Psoas muscle (tissue), 8 donors: ENCODE data around the gene SLC15A1. TPM values are rescaled to one million over a fixed set of nuclear protein-coding genes. Genes with fewer than 3 reads are reported as not detected.

Experiments
- ATAC-seq, 4 donors: fragments of 200-7000 bp; cut with Tn5 transposase; one replicate each; pipeline ENCODE4 v1.9.1; 2020; ENCODE audit warnings: moderate library complexity in 3 of 4, mild to moderate bottlenecking in 2 of 4
- DNase-seq, 2 donors: peaks; one replicate each; pipeline ENCODE4 v3.0.0-alpha.2; 2020
- H3K27ac ChIP-seq: fragments of 200-600 bp; one replicate; pipeline ENCODE4 v1.8.0; 2022
- H3K27me3 ChIP-seq, 3 donors: fragments of 200-600 bp in 1 of 3; one replicate each; pipeline versions ENCODE4 v1.6.1 to v1.8.0; 2013 to 2022; ENCODE audit warnings: low read length in 2 of 3, mild to moderate bottlenecking in 2 of 3, moderate library complexity in 1 of 3; ENCODE audit not compliant: insufficient read depth in 3 of 3
- H3K36me3 ChIP-seq, 2 donors: fragments of 200-600 bp in 1 of 2; one replicate each; pipeline versions ENCODE4 v1.6.1 to v1.8.0; 2013 to 2022; ENCODE audit warnings: low read depth in 1 of 2, mild to moderate bottlenecking in 1 of 2, moderate library complexity in 1 of 2; ENCODE audit not compliant: insufficient read depth in 1 of 2
- H3K4me1 ChIP-seq: fragments of 200-600 bp; one replicate; pipeline ENCODE4 v1.8.0; 2022
- H3K4me3 ChIP-seq: fragments of 200-600 bp; one replicate; pipeline ENCODE4 v1.8.0; 2022; ENCODE audit warnings: mild to moderate bottlenecking
- H3K9me3 ChIP-seq: fragments of 200-600 bp; one replicate; pipeline ENCODE4 v1.8.0; 2022
- WGBS, 3 donors: extraction: QIAGEN DNeasy Blood & Tissue Kit; methylation state at CpG; one replicate each; pipeline versions ENCODE4 v1.1.6 to v1.1.7; 2013; 5-methylcytosine and 5-hydroxymethylcytosine counted together
- intact Hi-C, 2 donors: fragments of 100-400 bp; cut with DNase I; formaldehyde crosslinking; loops; one replicate each; pipeline versions ENCODE4 v1.11.0 to v1.14.2; 2022
- polyA plus RNA-seq, 3 donors: library from polyadenylated mRNA; stranded (reverse); fragments of 200-250 nt; gene quantifications; one replicate each; pipeline ENCODE4 v1.2.3, GENCODE V29; 2013
- total RNA-seq, 4 donors: library from RNA; stranded (reverse); fragmentation: NEBNext Ultra II Directional in 2 of 4; extraction: Animal tissue kit (Norgen Biotek cat#: 25700) in 2 of 4; gene quantifications; one replicate each; pipeline versions ENCODE4 v1.2.1 to v1.2.4, GENCODE V29; 2021 to 2023
- TF ChIP-seq, protein P1 (sequence below): fragments of 200-600 bp; IDR thresholded peaks from one replicate; pipeline ENCODE4 v1.8.0; 2022; ENCODE audit warnings: antibody characterized with exemption
- donor health status: healthy with polysubstance abuse.
- donor health status: DM: no; HTN: no; CAD: no; lungs with moderate emphysema.
- donor health status: Bipolar disorder and iron deficiency.
- donor health status: healthy.
- donor health status: DM: yes; HTN: yes; CAD: no.
- donor health status: DM: no; HTN: no; CAD: no.
- donor health status: DM: no; HTN: no; CAD: no.
- donor health status: DM: yes; HTN: yes; CAD: no.

The SLC15A1 gene
- total and polyA plus RNA-seq, 7 donors: 0.03 to 0.19 (median 0.08) TPM; not detected in 4

- no peak overlapping the region for H3K27ac ChIP-seq
- H3K4me3 ChIP-seq: no peak overlapping the region
- no peaks in the 10 kb centered on the region for H3K27me3 ChIP-seq
- intact Hi-C loops: no loop called here
- TF ChIP-seq, protein P1, sequence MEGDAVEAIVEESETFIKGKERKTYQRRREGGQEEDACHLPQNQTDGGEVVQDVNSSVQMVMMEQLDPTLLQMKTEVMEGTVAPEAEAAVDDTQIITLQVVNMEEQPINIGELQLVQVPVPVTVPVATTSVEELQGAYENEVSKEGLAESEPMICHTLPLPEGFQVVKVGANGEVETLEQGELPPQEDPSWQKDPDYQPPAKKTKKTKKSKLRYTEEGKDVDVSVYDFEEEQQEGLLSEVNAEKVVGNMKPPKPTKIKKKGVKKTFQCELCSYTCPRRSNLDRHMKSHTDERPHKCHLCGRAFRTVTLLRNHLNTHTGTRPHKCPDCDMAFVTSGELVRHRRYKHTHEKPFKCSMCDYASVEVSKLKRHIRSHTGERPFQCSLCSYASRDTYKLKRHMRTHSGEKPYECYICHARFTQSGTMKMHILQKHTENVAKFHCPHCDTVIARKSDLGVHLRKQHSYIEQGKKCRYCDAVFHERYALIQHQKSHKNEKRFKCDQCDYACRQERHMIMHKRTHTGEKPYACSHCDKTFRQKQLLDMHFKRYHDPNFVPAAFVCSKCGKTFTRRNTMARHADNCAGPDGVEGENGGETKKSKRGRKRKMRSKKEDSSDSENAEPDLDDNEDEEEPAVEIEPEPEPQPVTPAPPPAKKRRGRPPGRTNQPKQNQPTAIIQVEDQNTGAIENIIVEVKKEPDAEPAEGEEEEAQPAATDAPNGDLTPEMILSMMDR: no peak
- WGBS, 3 donors: 37 to 48% (median 39%) methylated on average over 2 of the region's 2 CpGs
- H3K4me1 ChIP-seq: no peaks in the 10 kb centered on the region
- ATAC-seq: no peak
- H3K9me3 ChIP-seq: no peaks in the 10 kb centered on the region
- no peak for DNase-seq
- H3K36me3 ChIP-seq: no peaks in the 10 kb centered on the region
Measured at GRCh38 chr13:98685146-98685545, 67.3 kb downstream of the SLC15A1 start.

- Histone ChIP-seq H3K4me1 (no peaks in the 10 kb centered on the region), H3K36me3 (no peaks in the 10 kb centered on the region), H3K27ac (no peak overlapping the region), H3K9me3 (no peaks in the 10 kb centered on the region), H3K27me3 (no peaks in the 10 kb centered on the region), H3K4me3 (no peak overlapping the region)
- intact Hi-C loops: no loop called here
- WGBS, 3 donors: 75 to 89% (median 84%) methylated on average over 3 of the region's 3 CpGs
- TF ChIP-seq, protein P1: no peak
- ATAC-seq: no peak
- DNase-seq: no peak
Measured at GRCh38 chr13:98681049-98681448, 71.4 kb downstream of the SLC15A1 start.

- H3K27me3 ChIP-seq: no peaks in the 10 kb centered on the region
- TF ChIP-seq, protein P1: no peak
- no peak overlapping the region for H3K4me3 ChIP-seq
- DNase-seq (no peak), ATAC-seq (no peak)
- 91 to 94% (median 92%) methylated on average over 8 of the region's 8 CpGs for WGBS, 3 donors
- no peak overlapping the region for H3K27ac ChIP-seq
- intact Hi-C loops: loop anchor here in 1 of 2 donors (10.0 kb wide), 2 partner anchors 534 to 824 kb away; partner anchors contain the start of gene FARP1
- no peaks in the 10 kb centered on the region for H3K9me3 ChIP-seq
- H3K36me3 ChIP-seq: no peaks in the 10 kb centered on the region
- no peaks in the 10 kb centered on the region for H3K4me1 ChIP-seq
Measured at GRCh38 chr13:98678741-98679140, 73.7 kb downstream of the SLC15A1 start.

DNA sequence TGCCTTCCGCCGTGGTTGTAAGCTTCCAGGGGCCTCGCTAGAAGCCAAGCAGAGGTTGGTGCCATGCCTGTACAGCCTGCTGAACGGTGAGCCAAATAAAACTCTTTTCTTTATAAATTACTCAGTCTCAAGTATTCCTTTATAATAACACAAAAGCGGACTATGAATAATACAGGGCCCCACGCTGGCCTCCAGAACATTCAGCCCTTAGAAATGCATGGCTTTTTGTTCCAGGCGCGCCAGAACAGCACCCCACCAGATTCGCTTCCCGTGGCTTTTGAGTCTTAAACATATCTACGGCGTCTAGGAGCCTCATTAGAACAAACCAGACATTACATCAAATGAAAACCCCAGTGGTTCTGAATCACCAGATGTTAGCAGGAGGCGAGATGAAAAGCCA, 75.1 kb downstream of the SLC15A1 start:
- DNase-seq: no peak
- 86 to 87% (median 86%) methylated on average over 13 of the region's 13 CpGs for WGBS, 3 donors
- no peak for ATAC-seq
- no peak overlapping the region for H3K4me3 ChIP-seq
- no peaks in the 10 kb centered on the region for H3K9me3 ChIP-seq
- no peaks in the 10 kb centered on the region for H3K27me3 ChIP-seq
- H3K4me1 ChIP-seq: no peaks in the 10 kb centered on the region
- intact Hi-C loops: loop anchor here in 1 of 2 donors (10.0 kb wide), 2 partner anchors 533 to 823 kb away; partner anchors contain the start of gene FARP1
- TF ChIP-seq, protein P1: no peak
- no peak overlapping the region for H3K27ac ChIP-seq
- H3K36me3 ChIP-seq: no peaks in the 10 kb centered on the region

DNA sequence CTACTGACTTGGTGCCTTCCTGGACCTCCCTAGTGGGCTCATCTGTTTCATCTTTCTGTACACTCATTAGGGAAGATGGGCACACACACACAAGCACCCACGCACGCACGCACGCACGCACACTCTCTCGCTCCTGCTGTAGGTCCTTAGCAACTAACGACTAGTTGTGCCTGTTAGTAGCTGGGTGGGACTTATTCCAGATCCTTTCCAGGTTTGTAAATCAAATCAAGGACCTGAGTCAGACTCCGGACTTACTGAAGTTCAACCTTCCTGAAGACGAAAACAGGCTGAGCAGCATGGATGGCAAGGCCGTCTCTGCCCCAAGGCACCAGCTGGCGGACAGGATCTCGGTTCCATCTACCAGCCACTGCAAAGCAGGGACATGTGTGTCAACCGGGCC, 76.2 kb downstream of the SLC15A1 start:
- no peak for ATAC-seq
- H3K27me3 ChIP-seq: no peaks in the 10 kb centered on the region
- intact Hi-C loops: loop anchor here in 1 of 2 donors (10.0 kb wide), 2 partner anchors 531 to 821 kb away; partner anchors contain the start of gene FARP1

More for the DNA sequence above, 76.2 kb downstream of the SLC15A1 start:
- no peaks in the 10 kb centered on the region for H3K36me3 ChIP-seq
- TF ChIP-seq, protein P1: no peak
- no peak for DNase-seq
- 91 to 93% (median 92%) methylated on average over 13 of the region's 13 CpGs for WGBS, 3 donors
- H3K9me3 ChIP-seq: no peaks in the 10 kb centered on the region
- no peak overlapping the region for H3K27ac ChIP-seq
- no peaks in the 10 kb centered on the region for H3K4me1 ChIP-seq
- no peak overlapping the region for H3K4me3 ChIP-seq
